GM11168 (cell line): ENCODE results near the gene ADGRL2.

Source experiments
- in situ Hi-C: fragments of 300-500 bp; cut with MboI; formaldehyde crosslinking; loops from one replicate; pipeline ENCODE4 v1.12.0; 2022; ENCODE audit warnings: low sequenced_read_pairs; ENCODE audit not compliant: unreplicated experiment

ADGRL2 gene

DNA sequence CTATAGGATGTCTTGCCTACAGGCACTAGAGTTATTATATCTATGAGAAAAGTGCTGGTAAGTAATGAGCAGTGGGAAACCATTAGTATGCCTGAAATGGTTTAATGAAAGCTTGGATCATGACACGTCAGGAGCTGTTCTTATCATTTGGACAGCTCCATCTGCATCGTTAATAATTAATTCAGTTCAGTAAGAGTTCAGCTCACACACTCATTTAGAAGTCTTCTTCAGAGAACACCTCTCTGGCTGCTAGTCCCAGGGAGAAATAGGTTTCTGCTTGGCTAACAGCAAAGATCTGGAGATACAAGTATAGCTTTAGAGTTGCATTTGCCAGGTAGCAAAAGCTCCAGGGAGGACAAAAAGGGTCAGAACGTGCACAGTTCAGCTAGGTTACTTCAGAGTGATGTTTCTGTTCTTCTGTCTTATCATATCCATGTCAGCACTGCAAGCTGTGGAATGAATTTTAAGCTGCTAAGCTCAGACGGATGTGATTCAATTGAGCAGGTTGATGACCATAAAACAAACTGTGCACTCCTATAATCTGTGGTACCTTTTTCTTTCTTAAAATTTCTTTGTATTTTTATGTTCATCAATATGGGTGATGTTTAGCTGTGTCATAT lies 173.6 kb downstream of the ADGRL2 start:
- in situ Hi-C loops, result no loop called here

DNA sequence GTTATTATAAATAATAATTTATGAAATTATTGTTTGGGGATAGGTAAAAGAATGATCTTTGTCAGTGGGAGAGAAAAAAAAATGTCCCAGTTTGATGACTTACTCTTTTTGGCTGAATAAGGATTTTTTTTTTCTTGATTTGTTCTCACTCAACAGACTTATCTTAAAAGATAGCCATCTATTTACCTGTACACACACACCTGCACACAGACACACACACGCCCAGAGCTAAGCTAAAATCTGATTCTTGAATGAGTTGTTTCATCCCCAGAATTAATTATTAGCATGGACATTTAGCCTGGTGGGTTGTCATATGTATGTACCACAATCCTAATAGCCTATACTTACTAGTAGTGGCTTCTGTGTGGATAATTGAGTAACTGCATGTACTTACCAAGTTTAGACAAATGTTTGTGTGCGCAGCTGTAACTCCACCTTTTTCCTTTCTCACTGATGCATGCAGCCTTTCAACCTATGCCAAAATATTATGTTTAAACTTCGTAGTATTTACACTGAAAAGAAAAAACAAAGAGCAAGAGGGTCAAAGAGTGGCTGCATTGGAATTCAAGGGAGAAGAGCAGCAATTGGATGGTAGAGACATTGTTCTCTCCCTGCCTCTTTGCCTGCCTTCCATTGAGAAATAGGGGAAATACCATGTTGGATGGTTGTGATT lies 174.3 kb downstream of the ADGRL2 start:
- in situ Hi-C loops, result no loop called here

DNA sequence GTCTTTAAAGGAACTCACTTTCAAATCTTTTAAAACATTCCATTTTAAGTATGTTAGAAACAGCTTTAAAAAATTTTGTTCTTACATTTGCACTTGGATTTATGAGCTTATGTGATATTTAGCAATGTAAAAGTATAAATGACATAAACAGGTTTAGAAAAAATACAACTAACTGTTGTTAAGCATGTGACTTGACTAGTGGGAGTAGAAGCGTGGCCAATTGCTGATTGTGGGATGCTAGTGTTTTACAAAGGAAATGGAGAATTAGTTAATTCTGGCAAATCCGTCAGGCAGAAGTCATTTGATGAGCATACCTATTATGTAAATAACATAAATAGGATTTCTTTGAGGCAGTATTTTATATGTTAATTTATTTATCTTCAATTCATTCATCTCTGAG lies 175.8 kb downstream of the ADGRL2 start:
- in situ Hi-C loops, result no loop called here

GRCh38 chr1:81978945-81979344 lies 178.2 kb downstream of the ADGRL2 start:
- in situ Hi-C loops, result no loop called here

- in situ Hi-C loops, result no loop called here
These were observed 181.8 kb downstream of the ADGRL2 start for GRCh38 chr1:81982523-81982922.

- in situ Hi-C loops, result no loop called here
These were observed 188.8 kb downstream of the ADGRL2 start for GRCh38 chr1:81989524-81989923.

- in situ Hi-C loops, result no loop called here
These were observed 189.5 kb downstream of the ADGRL2 start for GRCh38 chr1:81990241-81990640.

DNA sequence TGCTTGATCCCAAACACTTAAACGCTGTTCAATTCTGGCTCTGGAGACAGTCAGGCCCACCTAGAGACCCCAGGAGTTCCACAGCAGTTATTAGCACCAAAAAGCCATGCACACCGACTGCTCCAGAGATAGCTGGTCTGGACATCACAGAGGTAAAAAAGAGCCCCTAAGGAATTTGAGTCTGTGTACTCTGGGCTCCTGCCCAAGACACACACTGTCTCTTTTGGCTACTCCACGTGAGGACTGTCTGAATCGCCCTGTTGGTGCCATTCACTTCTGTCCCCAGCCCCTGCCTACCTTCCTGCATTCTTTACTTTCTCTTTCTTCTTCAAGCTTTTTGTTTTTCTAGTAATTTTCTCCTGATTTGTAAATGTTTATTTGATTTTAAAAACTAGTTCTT lies 197.4 kb downstream of the ADGRL2 start:
- in situ Hi-C loops, result no loop called here

GRCh38 chr1:81999364-81999763 lies 198.6 kb downstream of the ADGRL2 start:
- in situ Hi-C loops, result no loop called here

- in situ Hi-C loops, result no loop called here
These were observed 199.5 kb downstream of the ADGRL2 start for GRCh38 chr1:82000221-82000620.

DNA sequence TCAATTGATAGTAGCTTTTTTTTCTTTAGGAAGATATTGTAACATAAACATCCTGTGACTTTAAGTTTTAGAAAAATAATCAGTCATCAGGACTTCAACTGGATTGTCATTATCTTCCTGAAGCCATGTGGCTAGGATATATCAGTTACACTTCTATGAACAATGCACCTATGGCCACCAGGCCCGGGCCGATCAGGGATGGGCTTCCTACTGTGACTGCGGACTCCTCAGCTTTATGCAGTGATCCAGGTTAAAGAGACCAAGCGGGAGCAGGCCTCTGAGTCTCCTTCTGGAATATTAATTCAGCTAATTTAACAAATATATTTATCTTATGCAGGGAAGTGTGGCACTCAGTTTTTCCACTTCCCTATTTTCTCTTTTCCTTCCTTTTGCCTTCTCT lies 200.6 kb downstream of the ADGRL2 start:
- in situ Hi-C loops, result no loop called here

- in situ Hi-C loops, result no loop called here
These were observed 207.1 kb downstream of the ADGRL2 start for GRCh38 chr1:82007804-82008203.

GRCh38 chr1:82013702-82014101 lies 213.0 kb downstream of the ADGRL2 start:
- in situ Hi-C loops, result no loop called here

- in situ Hi-C loops, result no loop called here
These were observed 214.7 kb downstream of the ADGRL2 start for GRCh38 chr1:82015444-82015843.

GRCh38 chr1:82018319-82018718 lies 217.6 kb downstream of the ADGRL2 start:
- in situ Hi-C loops, result no loop called here

GRCh38 chr1:82019508-82019907 lies 218.8 kb downstream of the ADGRL2 start:
- in situ Hi-C loops, result no loop called here

GRCh38 chr1:82030830-82031229 lies 230.1 kb downstream of the ADGRL2 start:
- in situ Hi-C loops, result no loop called here

- in situ Hi-C loops, result no loop called here
These were observed 231.3 kb downstream of the ADGRL2 start for GRCh38 chr1:82032068-82032467.

- in situ Hi-C loops, result no loop called here
These were observed 234.1 kb downstream of the ADGRL2 start for GRCh38 chr1:82034812-82035211.
